Hepatocyte (in vitro differentiated cells): Measurements from ENCODE around the gene HHLA2. TPM values are rescaled to one million over a fixed set of nuclear protein-coding genes. Genes with fewer than 3 reads are reported as not detected.

Experiments used
- DNase-seq: peaks from one replicate; pipeline ENCODE4 v3.0.0-alpha.2; 2016; ENCODE audit warnings: low spot score
- H2AFZ ChIP-seq: fragments of 200-600 bp; sonication (generic); 2 replicates; pipeline ENCODE4 v1.6.0; 2016; ENCODE audit warnings: antibody characterized with exemption, mild to moderate bottlenecking
- H3K27ac ChIP-seq: fragments of 200-600 bp; sonication (generic); 2 replicates; pipeline ENCODE4 v1.5.1; 2016; ENCODE audit warnings: mild to moderate bottlenecking
- H3K27me3 ChIP-seq: fragments of 200-600 bp; sonication (generic); 2 replicates; pipeline ENCODE4 v1.6.1; 2016
- H3K36me3 ChIP-seq: fragments of 200-600 bp; sonication (generic); replicated peaks from 2 replicates; pipeline ENCODE4 v1.5.1; 2016; ENCODE audit warnings: low read depth; ENCODE audit not compliant: insufficient read depth
- H3K4me1 ChIP-seq: fragments of 200-600 bp; sonication (generic); 2 replicates; pipeline ENCODE4 v1.5.1; 2016; ENCODE audit warnings: mild to moderate bottlenecking, moderate library complexity; ENCODE audit not compliant: insufficient read depth
- H3K4me2 ChIP-seq: fragments of 200-600 bp; sonication (generic); 2 replicates; pipeline ENCODE4 v1.6.0; 2016
- H3K4me3 ChIP-seq: fragments of 200-600 bp; sonication (generic); 2 replicates; pipeline ENCODE4 v1.5.1; 2016; ENCODE audit warnings: mild to moderate bottlenecking
- H3K79me2 ChIP-seq: fragments of 200-600 bp; sonication (generic); 2 replicates; pipeline ENCODE4 v1.6.0; 2017; ENCODE audit warnings: mild to moderate bottlenecking
- H3K9me2 ChIP-seq: fragments of 200-600 bp; sonication (generic); replicated peaks from 2 replicates; pipeline ENCODE4 v1.6.0; 2017; ENCODE audit warnings: mild to moderate bottlenecking; ENCODE audit not compliant: insufficient read depth
- H3K9me3 ChIP-seq: fragments of 200-600 bp; sonication (generic); 2 replicates; pipeline ENCODE4 v1.5.1; 2016; ENCODE audit warnings: low read depth, mild to moderate bottlenecking
- H4K20me1 ChIP-seq: fragments of 200-600 bp; sonication (generic); 2 replicates; pipeline ENCODE4 v1.6.0; 2016; ENCODE audit warnings: mild to moderate bottlenecking; ENCODE audit not compliant: insufficient read depth, poor library complexity, severe bottlenecking
- EZH2 ChIP-seq: fragments of 200-600 bp; sonication (generic); IDR thresholded peaks from 2 replicates; pipeline ENCODE4 v1.6.1; 2016; ENCODE audit warnings: antibody characterized with exemption, mild to moderate bottlenecking, borderline replicate concordance
- EZH2phosphoT487 ChIP-seq: fragments of 200-600 bp; sonication (generic); IDR thresholded peaks from one replicate; pipeline ENCODE4 v1.6.1; 2018; ENCODE audit warnings: antibody characterized with exemption, mild to moderate bottlenecking, low read depth, moderate library complexity; ENCODE audit not compliant: unreplicated experiment, severe bottlenecking
- WGBS: methylation state at CpG from one replicate; pipeline ENCODE4 v1.1.6; 2016; ENCODE audit warnings: low lambda C conversion rate; ENCODE audit errors: missing lambda C conversion rate; 5-methylcytosine and 5-hydroxymethylcytosine counted together
- polyA plus RNA-seq: library from polyadenylated mRNA; unstranded; fragments of >200 nt; fragmentation: Nextera tagmentation; extraction: Ambion mirVana; gene quantifications from 2 replicates; pipeline ENCODE4 v1.2.1, GENCODE V29; 2016
- total RNA-seq: library from RNA; depleted of rRNA; stranded (reverse); fragments of >200 nt; gene quantifications from 2 replicates; pipeline ENCODE4 v1.2.3, GENCODE V29; 2014
- TF ChIP-seq, protein P1 (sequence below): fragments of 200-600 bp; sonication (generic); IDR thresholded peaks from 2 replicates; pipeline ENCODE4 v1.5.1; 2016; ENCODE audit warnings: antibody characterized with exemption, mild to moderate bottlenecking; ENCODE audit not compliant: poor library complexity

The HHLA2 gene
- total and polyA plus RNA-seq, 2 experiments from 2014 or later, result 6.1 to 21.8 TPM

DNA sequence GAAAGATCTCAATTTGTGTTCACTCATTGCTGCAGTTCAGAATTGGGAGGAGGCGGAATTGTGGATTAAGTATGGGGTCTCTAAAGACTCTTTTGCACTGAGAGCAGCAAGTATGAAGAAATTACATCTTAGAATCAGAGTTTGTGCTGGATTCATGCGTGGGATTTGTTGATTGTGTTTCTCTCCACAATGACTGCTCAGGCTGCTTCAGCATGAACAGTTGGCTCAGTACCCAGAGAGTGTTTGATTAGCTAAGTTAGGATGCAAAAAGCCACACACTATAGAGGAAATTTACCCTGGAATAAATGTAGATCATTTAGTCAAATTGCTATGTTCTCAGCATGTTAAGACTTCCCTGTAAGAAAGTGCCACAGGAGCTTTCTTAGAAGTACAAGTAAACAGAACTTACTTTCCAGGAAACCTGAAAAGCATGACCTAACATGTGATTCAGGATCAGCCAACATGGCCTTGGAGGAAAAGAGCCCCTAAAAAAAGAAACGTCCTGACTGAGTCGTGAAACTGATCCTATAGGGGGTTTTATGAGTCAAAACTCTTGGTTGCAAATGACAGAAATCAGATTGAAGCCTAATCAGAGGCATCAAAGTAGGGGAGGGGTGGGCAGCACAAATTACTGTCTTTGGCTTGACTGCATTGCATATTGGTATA lies 32.6 kb downstream of the HHLA2 start:
- H3K27ac ChIP-seq, result no peak overlapping the region

DNA sequence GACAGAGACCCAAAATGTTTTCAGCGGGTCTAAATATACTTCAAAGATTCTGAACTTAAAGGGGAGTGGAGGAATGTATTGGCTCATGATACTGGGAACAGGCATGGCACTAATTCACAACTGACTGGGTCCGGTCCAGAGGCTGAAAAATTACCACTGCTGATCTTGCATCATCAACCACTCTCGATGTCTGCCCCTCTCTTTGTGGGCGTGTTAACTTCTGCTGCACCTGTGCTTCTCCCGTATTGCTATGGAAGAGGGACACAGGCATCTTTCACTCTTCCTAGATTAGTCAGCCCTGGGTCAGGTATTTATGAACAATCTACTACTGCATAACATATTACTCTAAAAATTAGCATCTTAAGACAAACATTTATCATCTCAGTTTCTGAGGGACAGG lies 33.2 kb downstream of the HHLA2 start:
- Histone ChIP-seq H3K9me3 (no peaks in the 10 kb centered on the region), H2AFZ (no peak overlapping the region), H3K4me2 (no peak overlapping the region), H3K9me2 (no peaks in the 10 kb centered on the region), H3K27ac (no peak overlapping the region), H3K79me2 (no peaks in the 10 kb centered on the region), H3K36me3 (no peaks in the 10 kb centered on the region), H3K4me1 (no peaks in the 10 kb centered on the region), H4K20me1 (no peaks in the 10 kb centered on the region), H3K27me3 (no peaks in the 10 kb centered on the region), H3K4me3 (no peak overlapping the region)
- DNase-seq, result no peak
- WGBS, result 86% methylated on average over 5 of the region's 5 CpGs
- TF ChIP-seq, protein P1, sequence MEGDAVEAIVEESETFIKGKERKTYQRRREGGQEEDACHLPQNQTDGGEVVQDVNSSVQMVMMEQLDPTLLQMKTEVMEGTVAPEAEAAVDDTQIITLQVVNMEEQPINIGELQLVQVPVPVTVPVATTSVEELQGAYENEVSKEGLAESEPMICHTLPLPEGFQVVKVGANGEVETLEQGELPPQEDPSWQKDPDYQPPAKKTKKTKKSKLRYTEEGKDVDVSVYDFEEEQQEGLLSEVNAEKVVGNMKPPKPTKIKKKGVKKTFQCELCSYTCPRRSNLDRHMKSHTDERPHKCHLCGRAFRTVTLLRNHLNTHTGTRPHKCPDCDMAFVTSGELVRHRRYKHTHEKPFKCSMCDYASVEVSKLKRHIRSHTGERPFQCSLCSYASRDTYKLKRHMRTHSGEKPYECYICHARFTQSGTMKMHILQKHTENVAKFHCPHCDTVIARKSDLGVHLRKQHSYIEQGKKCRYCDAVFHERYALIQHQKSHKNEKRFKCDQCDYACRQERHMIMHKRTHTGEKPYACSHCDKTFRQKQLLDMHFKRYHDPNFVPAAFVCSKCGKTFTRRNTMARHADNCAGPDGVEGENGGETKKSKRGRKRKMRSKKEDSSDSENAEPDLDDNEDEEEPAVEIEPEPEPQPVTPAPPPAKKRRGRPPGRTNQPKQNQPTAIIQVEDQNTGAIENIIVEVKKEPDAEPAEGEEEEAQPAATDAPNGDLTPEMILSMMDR, result no peak
- TF ChIP-seq EZH2 (no peak), EZH2phosphoT487 (no peak)

More for the DNA sequence above, 32.6 kb downstream of the HHLA2 start:
- Histone ChIP-seq H4K20me1 (no peaks in the 10 kb centered on the region), H2AFZ (no peak overlapping the region), H3K36me3 (no peaks in the 10 kb centered on the region), H3K4me3 (no peak overlapping the region), H3K27me3 (no peaks in the 10 kb centered on the region), H3K79me2 (no peaks in the 10 kb centered on the region), H3K9me2 (no peaks in the 10 kb centered on the region), H3K4me1 (no peaks in the 10 kb centered on the region), H3K9me3 (no peaks in the 10 kb centered on the region), H3K4me2 (no peak overlapping the region)
- no peak for DNase-seq
- TF ChIP-seq, protein P1, result no peak
- TF ChIP-seq EZH2 (no peak), EZH2phosphoT487 (no peak)
- WGBS, result 79% methylated on average over 4 of the region's 4 CpGs

DNA sequence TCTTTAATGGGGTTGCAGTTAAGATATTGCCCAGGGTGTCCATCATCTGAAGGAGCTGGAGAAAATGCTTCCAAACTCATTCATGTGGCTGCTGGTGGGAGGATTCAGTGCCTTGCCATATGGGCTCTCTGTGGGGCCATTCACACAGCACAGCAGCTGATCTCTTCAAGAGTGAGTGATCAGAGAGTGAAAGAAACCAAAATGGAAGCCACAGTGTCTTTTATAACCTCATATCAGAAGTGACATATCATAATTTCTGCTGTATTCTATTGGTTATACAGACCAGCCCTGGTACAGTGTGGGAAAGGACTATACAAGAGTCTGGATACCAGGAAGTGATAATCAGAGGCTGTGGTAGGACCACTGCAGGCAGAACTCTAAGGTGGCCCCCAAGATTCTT lies 33.6 kb downstream of the HHLA2 start:
- Histone ChIP-seq H2AFZ (no peak overlapping the region), H3K9me3 (no peaks in the 10 kb centered on the region), H3K9me2 (no peaks in the 10 kb centered on the region), H3K36me3 (no peaks in the 10 kb centered on the region), H4K20me1 (no peaks in the 10 kb centered on the region), H3K4me3 (no peak overlapping the region), H3K27ac (no peak overlapping the region), H3K27me3 (no peaks in the 10 kb centered on the region), H3K4me1 (no peaks in the 10 kb centered on the region), H3K79me2 (no peaks in the 10 kb centered on the region), H3K4me2 (no peak overlapping the region)
- no peak for DNase-seq
- TF ChIP-seq EZH2 (no peak), EZH2phosphoT487 (no peak)
- TF ChIP-seq, protein P1, result no peak
